ENCODE data around the gene TAF7L.

TAF7L gene

GRCh38 chrX:101231080-101231479 is 60.1 kb downstream of the TAF7L start:
- in situ Hi-C loops (cut with HindIII; ENCODE audit: low pct_ligation_motif_present, low sequenced_read_pairs): no loop called here
- peak overlapping the region; percentile 72 for H3K27ac ChIP-seq

DNA sequence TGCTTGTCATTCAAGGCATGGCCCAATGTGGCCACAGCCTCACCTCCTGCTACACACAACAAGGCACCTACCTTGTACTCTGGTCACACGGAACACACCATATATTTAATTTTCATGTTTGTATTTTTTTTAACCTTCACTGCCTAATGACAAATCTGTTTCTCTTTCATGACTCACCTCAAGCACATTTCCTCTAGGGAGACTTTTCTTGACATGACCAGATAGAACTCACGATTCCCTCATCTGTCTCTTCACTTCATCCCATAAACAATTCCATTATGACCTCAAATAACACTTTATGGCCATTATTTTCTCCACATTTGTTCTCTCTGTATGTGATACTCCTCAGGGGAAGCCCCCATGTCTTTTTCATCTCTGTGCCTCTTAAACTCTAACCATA is 60.5 kb downstream of the TAF7L start:
- TF ChIP-seq, protein P1, sequence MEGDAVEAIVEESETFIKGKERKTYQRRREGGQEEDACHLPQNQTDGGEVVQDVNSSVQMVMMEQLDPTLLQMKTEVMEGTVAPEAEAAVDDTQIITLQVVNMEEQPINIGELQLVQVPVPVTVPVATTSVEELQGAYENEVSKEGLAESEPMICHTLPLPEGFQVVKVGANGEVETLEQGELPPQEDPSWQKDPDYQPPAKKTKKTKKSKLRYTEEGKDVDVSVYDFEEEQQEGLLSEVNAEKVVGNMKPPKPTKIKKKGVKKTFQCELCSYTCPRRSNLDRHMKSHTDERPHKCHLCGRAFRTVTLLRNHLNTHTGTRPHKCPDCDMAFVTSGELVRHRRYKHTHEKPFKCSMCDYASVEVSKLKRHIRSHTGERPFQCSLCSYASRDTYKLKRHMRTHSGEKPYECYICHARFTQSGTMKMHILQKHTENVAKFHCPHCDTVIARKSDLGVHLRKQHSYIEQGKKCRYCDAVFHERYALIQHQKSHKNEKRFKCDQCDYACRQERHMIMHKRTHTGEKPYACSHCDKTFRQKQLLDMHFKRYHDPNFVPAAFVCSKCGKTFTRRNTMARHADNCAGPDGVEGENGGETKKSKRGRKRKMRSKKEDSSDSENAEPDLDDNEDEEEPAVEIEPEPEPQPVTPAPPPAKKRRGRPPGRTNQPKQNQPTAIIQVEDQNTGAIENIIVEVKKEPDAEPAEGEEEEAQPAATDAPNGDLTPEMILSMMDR (IDR thresholded peaks at IDR 0.05; ENCODE audit: low read depth, low read length, missing control alignments): no peak
- Histone ChIP-seq H3K36me3 (replicated peaks) (no peaks in the 10 kb centered on the region), H3K27me3 (replicated peaks) (no peaks in the 10 kb centered on the region), H3K4me3 (ENCODE audit: low read depth, low read length) (no peak overlapping the region), H3K27ac (peak overlapping the region; percentile 72)
- in situ Hi-C loops (cut with HindIII; ENCODE audit: low pct_ligation_motif_present, low sequenced_read_pairs): no loop called here
- DNase-seq: peak; percentile 25

More at GRCh38 chrX:101231080-101231479, 60.1 kb downstream of the TAF7L start:
- Histone ChIP-seq H3K36me3 (replicated peaks) (no peaks in the 10 kb centered on the region), H3K4me3 (ENCODE audit: low read depth, low read length) (no peak overlapping the region), H3K27me3 (replicated peaks) (no peaks in the 10 kb centered on the region)
- TF ChIP-seq, protein P1 (IDR thresholded peaks at IDR 0.05; ENCODE audit: low read depth, low read length, missing control alignments): no peak
- no peak for DNase-seq

DNA sequence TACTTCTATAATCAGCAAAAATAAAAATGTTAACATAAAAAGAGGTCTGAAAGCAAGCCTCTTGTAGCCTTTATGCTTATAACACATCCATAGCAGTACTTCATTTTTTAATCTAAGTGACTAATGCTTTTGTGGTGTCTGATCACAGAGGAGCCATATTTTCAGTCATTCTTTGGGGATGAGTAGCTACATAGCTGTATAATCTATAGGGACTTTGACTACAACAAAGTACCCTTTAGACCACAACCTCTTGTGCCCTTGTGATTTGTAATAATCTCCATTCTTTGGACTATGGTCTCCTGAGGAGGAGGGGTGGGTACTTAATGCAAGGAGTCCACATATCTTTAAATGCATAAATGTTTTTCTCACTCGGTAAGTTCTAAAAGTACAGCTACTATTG is 62.0 kb downstream of the TAF7L start:
- TF ChIP-seq, protein P1 (IDR thresholded peaks at IDR 0.05; ENCODE audit: low read depth, low read length, missing control alignments): no peak
- H3K27me3 ChIP-seq (replicated peaks): no peaks in the 10 kb centered on the region
- in situ Hi-C loops (cut with HindIII; ENCODE audit: low pct_ligation_motif_present, low sequenced_read_pairs): no loop called here
- peak overlapping the region; percentile 72 for H3K27ac ChIP-seq
- H3K4me3 ChIP-seq (ENCODE audit: low read depth, low read length): no peak overlapping the region
- H3K36me3 ChIP-seq (replicated peaks): no peaks in the 10 kb centered on the region
- peak; percentile 63 for DNase-seq

DNA sequence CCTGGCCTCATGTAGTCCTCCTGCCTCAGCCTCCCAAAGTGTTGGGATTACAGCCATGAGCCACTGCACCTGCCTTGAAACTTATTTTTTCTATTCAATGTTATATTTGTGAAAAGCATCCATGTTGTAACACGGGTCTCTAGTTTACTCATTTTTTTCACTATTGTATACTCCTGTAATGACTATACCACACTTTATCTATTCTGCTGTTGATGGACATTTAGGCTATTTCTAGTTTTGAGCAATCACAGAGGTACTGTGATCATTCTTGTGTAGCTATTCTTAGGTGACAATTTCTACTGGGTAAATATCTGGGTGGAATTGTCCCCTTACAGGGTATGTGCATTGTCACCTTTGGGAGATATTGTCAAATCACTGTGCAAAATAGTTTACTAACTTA is 67.9 kb downstream of the TAF7L start:
- Histone ChIP-seq H3K27ac (no peak overlapping the region), H3K4me3 (ENCODE audit: low read depth, low read length) (no peak overlapping the region), H3K36me3 (replicated peaks) (no peaks in the 10 kb centered on the region), H3K27me3 (replicated peaks) (no peaks in the 10 kb centered on the region)
- DNase-seq: no peak
- in situ Hi-C loops (cut with HindIII; ENCODE audit: low pct_ligation_motif_present, low sequenced_read_pairs): no loop called here
- TF ChIP-seq, protein P1 (IDR thresholded peaks at IDR 0.05; ENCODE audit: low read depth, low read length, missing control alignments): no peak

GRCh38 chrX:101220662-101221260 is 70.4 kb downstream of the TAF7L start:
- no peak overlapping the region for H3K27ac ChIP-seq
- no peaks in the 10 kb centered on the region for H3K27me3 ChIP-seq (replicated peaks)
- DNase-seq: no peak
- peak overlapping the region; percentile 50 for H3K4me3 ChIP-seq (ENCODE audit: low read depth, low read length)
- H3K36me3 ChIP-seq (replicated peaks): no peaks in the 10 kb centered on the region
- in situ Hi-C loops (cut with HindIII; ENCODE audit: low pct_ligation_motif_present, low sequenced_read_pairs): no loop called here
- TF ChIP-seq, protein P1 (IDR thresholded peaks at IDR 0.05; ENCODE audit: low read depth, low read length, missing control alignments): no peak

DNA sequence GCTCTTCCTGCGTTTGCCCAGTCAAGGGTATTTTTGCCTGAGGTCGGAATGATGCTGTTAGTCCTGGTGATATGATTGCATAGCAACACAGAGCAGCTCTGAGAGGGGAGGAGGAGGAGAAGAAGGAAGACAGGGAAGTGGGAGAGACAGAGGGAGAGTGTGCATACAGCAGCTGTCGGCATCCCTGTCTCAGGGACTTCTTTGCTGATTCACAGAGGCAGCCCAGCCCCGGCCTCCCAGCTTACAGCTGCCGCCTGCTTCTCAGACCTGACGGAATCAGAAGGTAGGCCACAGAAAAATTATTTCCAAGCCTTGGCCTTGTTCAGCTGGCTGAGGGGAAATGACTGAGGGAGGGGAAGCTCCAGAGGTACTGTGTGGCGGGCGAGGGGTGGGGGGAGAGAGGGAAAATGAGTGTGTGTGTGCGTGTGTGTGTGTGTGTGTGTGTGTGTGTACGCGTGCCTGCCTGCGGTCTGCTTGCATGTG is 71.2 kb downstream of the TAF7L start:
- peak; percentile 55 for DNase-seq
- Histone ChIP-seq H3K27ac (peak overlapping the region; percentile 68), H3K27me3 (replicated peaks) (no peaks in the 10 kb centered on the region), H3K4me3 (ENCODE audit: low read depth, low read length) (peak overlapping the region; percentile 50), H3K36me3 (replicated peaks) (no peaks in the 10 kb centered on the region)
- in situ Hi-C loops (cut with HindIII; ENCODE audit: low pct_ligation_motif_present, low sequenced_read_pairs): no loop called here
- TF ChIP-seq, protein P1 (IDR thresholded peaks at IDR 0.05; ENCODE audit: low read depth, low read length, missing control alignments): no peak

Data from brain microvascular endothelial cell (primary cell).